ENCODE results near the gene ADRB2.

GRCh38 chr5:148843510-148844318 is 17.3 kb downstream of the ADRB2 start:
- TF ChIP-seq CTCF (IDR thresholded peaks at IDR 0.05; ENCODE audit: insufficient read depth, low read length, poor library complexity, severe bottlenecking) = no peak
- no peak for TF ChIP-seq EZH2phosphoT487 (conservative IDR thresholded peaks at IDR 0.05; ENCODE audit: low read length)
